T-cell (primary cell): ENCODE results near the gene S100P. TPM values are rescaled to one million over a fixed set of nuclear protein-coding genes. Genes with fewer than 3 reads are reported as not detected.

Experiments used
- ATAC-seq, 4 experiments: fragments of 200-7000 bp in 3 of 4; fragments of 150-1000 bp in 1 of 4; cut with Tn5 transposase; replicated peaks in 1 of 4; 1 replicate in 3 of 4; 2 replicates in 1 of 4; pipeline ENCODE4 v1.10.0; 2021; ENCODE audit warnings: moderate library complexity in 3 of 4, mild to moderate bottlenecking in 2 of 4, moderate number of reproducible peaks in 1 of 4
- CTCF ChIA-PET, 2 donors: fragments of 300-600 bp; sonication (Branson Sonifier 250); formaldehyde crosslinking; loops; one replicate each; lab custom pipeline; 2022; ENCODE audit warnings: antibody characterized with exemption in 2 of 2; lab: Charles Lee
- POLR2A ChIA-PET, 2 donors: fragments of 300-600 bp; sonication (Branson Sonifier 250); formaldehyde crosslinking; loops; one replicate each; lab custom pipeline; 2022; ENCODE audit warnings: antibody characterized with exemption in 2 of 2; lab: Charles Lee
- DNase-seq, 35 experiments: peaks; one replicate each; pipeline versions ENCODE4 v3.0.0 to v3.0.0-alpha.2; 2013 to 2023
- H3K27ac ChIP-seq: one replicate; pipeline ENCODE4 v1.5.1; 2013; ENCODE audit warnings: low read length
- H3K27me3 ChIP-seq, 2 experiments: replicated peaks in 1 of 2; 1 replicate in 1 of 2; 2 replicates in 1 of 2; pipeline versions ENCODE4 v1.6.1 to v1.7.0; 2013; ENCODE audit warnings: low read length in 1 of 2, mixed read lengths in 1 of 2; ENCODE audit not compliant: control insufficient read depth in 2 of 2, insufficient read depth in 2 of 2; ENCODE audit errors: extremely low read depth in 1 of 2
- H3K36me3 ChIP-seq, 2 donors: 1 replicate in 1 of 2; 2 replicates in 1 of 2; pipeline versions ENCODE4 v1.6.1 to v1.7.0; 2013; ENCODE audit warnings: low read length in 1 of 2; ENCODE audit not compliant: control insufficient read depth in 2 of 2, insufficient read depth in 1 of 2; ENCODE audit errors: extremely low read depth in 1 of 2
- H3K4me1 ChIP-seq, 2 experiments: 1 replicate in 1 of 2; 2 replicates in 1 of 2; pipeline versions ENCODE4 v1.6.1 to v1.7.0; 2013; ENCODE audit warnings: low read length in 2 of 2, mixed read lengths in 1 of 2; ENCODE audit not compliant: insufficient read depth in 2 of 2, control insufficient read depth in 1 of 2; ENCODE audit errors: extremely low read depth in 1 of 2
- H3K4me3 ChIP-seq, 2 donors: 1 replicate in 1 of 2; 2 replicates in 1 of 2; pipeline versions ENCODE4 v1.5.1 to v1.7.0; 2013; ENCODE audit warnings: mild to moderate bottlenecking in 2 of 2, low read length in 1 of 2, moderate library complexity in 1 of 2; ENCODE audit not compliant: control insufficient read depth in 1 of 2; ENCODE audit errors: extremely low read depth in 1 of 2
- H3K9me3 ChIP-seq: 2 replicates; pipeline ENCODE4 v1.7.0; 2013
- H3K27ac Mint-ChIP-seq, 2 donors: one replicate each; pipeline ENCODE4 v1.8.0; 2020 to 2021; ENCODE audit warnings: mild to moderate bottlenecking in 2 of 2, mixed read lengths in 2 of 2
- H3K27me3 Mint-ChIP-seq, 2 donors: one replicate each; pipeline ENCODE4 v1.8.0; 2021 to 2022; ENCODE audit warnings: mixed read lengths in 2 of 2
- H3K36me3 Mint-ChIP-seq: one replicate; pipeline ENCODE4 v1.8.0; 2021; ENCODE audit warnings: mixed read lengths
- H3K4me1 Mint-ChIP-seq, 3 donors: one replicate each; pipeline ENCODE4 v1.8.0; 2020 to 2022; ENCODE audit warnings: mixed read lengths in 3 of 3, mild to moderate bottlenecking in 1 of 3
- H3K4me3 Mint-ChIP-seq, 3 donors: one replicate each; pipeline ENCODE4 v1.8.0; 2020 to 2022; ENCODE audit warnings: mild to moderate bottlenecking in 3 of 3, mixed read lengths in 3 of 3, moderate library complexity in 3 of 3
- H3K9me3 Mint-ChIP-seq, 3 donors: one replicate each; pipeline ENCODE4 v1.8.0; 2020 to 2022; ENCODE audit warnings: mixed read lengths in 3 of 3
- WGBS: methylation state at CpG from one replicate; pipeline ENCODE4 v1.1.5; 2013; ENCODE audit warnings: missing lambda C conversion rate; ENCODE audit not compliant: insufficient coverage; 5-methylcytosine and 5-hydroxymethylcytosine counted together
- total RNA-seq, 35 experiments: library from RNA in 6 of 35; stranded (reverse) in 6 of 35; fragments of 120-200 nt in 1 of 35; gene quantifications; one replicate each; pipeline versions ENCODE4 v1.2.1 to v1.2.4 and lab custom pipeline; 2013 to 2026

The S100P gene
- total RNA-seq, 5 donors from 2014 or later (not counting 1 experiment from before 2014, with no cell fraction given): 0.70 to 3.8 (median 1.9) TPM; not detected in 1

GRCh38 chr4:6731780-6732179 lies 38.1 kb downstream of the S100P start:
- Histone ChIP-seq H3K9me3 (no peaks in the 10 kb centered on the region), H3K36me3 (no peaks in the 10 kb centered on the region), H3K4me3 (no peak overlapping the region), H3K27me3 (peaks cover 0 to 10% of the 10 kb centered on the region in 2 experiments), H3K27ac (no peak overlapping the region), H3K4me1 (peaks cover 0 to 17% of the 10 kb centered on the region in 2 experiments)
- WGBS: 89% methylated on average over 6 of the region's 6 CpGs
- ATAC-seq (no peak), DNase-seq (no peak)
- Mint-ChIP-seq H3K27ac (no peak overlapping the region), H3K4me1 (peaks cover 9 to 12% (median 10%) of the 10 kb centered on the region in 3 donors), H3K36me3 (no peaks in the 10 kb centered on the region), H3K27me3 (peaks cover 0 to 1% of the 10 kb centered on the region in 2 donors), H3K4me3 (no peak overlapping the region), H3K9me3 (no peaks in the 10 kb centered on the region)
- ChIA-PET CTCF (no interaction called here), POLR2A (no interaction called here)

GRCh38 chr4:6732441-6733357 lies 39.0 kb downstream of the S100P start:
- H3K27ac Mint-ChIP-seq: no peak overlapping the region

GRCh38 chr4:6733358-6734164 lies 39.9 kb downstream of the S100P start:
- no peaks in the 10 kb centered on the region for H3K36me3 ChIP-seq
- H3K27ac ChIP-seq: no peak overlapping the region
- DNase-seq (no peak), ATAC-seq (no peak)
- no peaks in the 10 kb centered on the region for H3K9me3 ChIP-seq
- H3K27ac Mint-ChIP-seq: no peak overlapping the region
- H3K4me1 ChIP-seq: peaks cover 0 to 2% of the 10 kb centered on the region in 2 experiments
- H3K4me3 Mint-ChIP-seq: no peak overlapping the region
- no peaks in the 10 kb centered on the region for H3K36me3 Mint-ChIP-seq
- no peak overlapping the region for H3K4me3 ChIP-seq
- WGBS: 89% methylated on average over 21 of the region's 27 CpGs
- POLR2A ChIA-PET: no interaction called here
- peaks cover under 1 to 1% (median under 1%) of the 10 kb centered on the region in 3 donors for H3K4me1 Mint-ChIP-seq
- no peaks in the 10 kb centered on the region for H3K9me3 Mint-ChIP-seq
- H3K27me3 Mint-ChIP-seq: peaks cover 0 to 1% of the 10 kb centered on the region in 2 donors
- H3K27me3 ChIP-seq: peaks cover 0 to 10% of the 10 kb centered on the region in 2 experiments
- CTCF ChIA-PET: interaction anchor here in 1 of 2 donors (0.5 to 0.8 kb wide), 2 partner anchors 14 to 15 kb away, joined by 3 read pairs; no protein-coding TSS in a partner anchor

More at GRCh38 chr4:6732441-6733357, 39.0 kb downstream of the S100P start:
- Histone ChIP-seq H3K4me3 (no peak overlapping the region), H3K27me3 (peaks cover 0 to 10% of the 10 kb centered on the region in 2 experiments), H3K27ac (no peak overlapping the region), H3K36me3 (no peaks in the 10 kb centered on the region), H3K4me1 (peaks cover 0 to 11% of the 10 kb centered on the region in 2 experiments), H3K9me3 (no peaks in the 10 kb centered on the region)
- no peaks in the 10 kb centered on the region for H3K9me3 Mint-ChIP-seq
- no peaks in the 10 kb centered on the region for H3K36me3 Mint-ChIP-seq
- WGBS: 77% methylated on average over 17 of the region's 21 CpGs
- ATAC-seq (no peak), DNase-seq (no peak)
- H3K27me3 Mint-ChIP-seq: peaks cover 0 to 1% of the 10 kb centered on the region in 2 donors
- ChIA-PET CTCF (interaction anchor here in 1 of 2 donors (0.5 to 0.8 kb wide), 2 partner anchors 13 to 14 kb away, joined by 3 read pairs; no protein-coding TSS in a partner anchor), POLR2A (no interaction called here)
- no peak overlapping the region for H3K4me3 Mint-ChIP-seq
- peaks cover 9 to 10% (median 10%) of the 10 kb centered on the region in 3 donors for H3K4me1 Mint-ChIP-seq

GRCh38 chr4:6734165-6734786 lies 40.6 kb downstream of the S100P start:
- Mint-ChIP-seq H3K27ac (no peak overlapping the region), H3K4me3 (no peak overlapping the region), H3K4me1 (no peaks in the 10 kb centered on the region), H3K36me3 (no peaks in the 10 kb centered on the region), H3K9me3 (no peaks in the 10 kb centered on the region), H3K27me3 (peaks cover 0 to 1% of the 10 kb centered on the region in 2 donors)
- no peak overlapping the region for H3K4me3 ChIP-seq
- no peak overlapping the region for H3K27ac ChIP-seq
- peaks cover 0 to 10% of the 10 kb centered on the region in 2 experiments for H3K27me3 ChIP-seq
- DNase-seq (no peak), ATAC-seq (no peak)
- no peaks in the 10 kb centered on the region for H3K4me1 ChIP-seq
- 84% methylated on average over 14 of the region's 16 CpGs for WGBS
- CTCF ChIA-PET: no interaction called here
- H3K36me3 ChIP-seq: no peaks in the 10 kb centered on the region
- H3K9me3 ChIP-seq: no peaks in the 10 kb centered on the region
- POLR2A ChIA-PET: no interaction called here

GRCh38 chr4:6739920-6740319 lies 46.2 kb downstream of the S100P start:
- Histone ChIP-seq H3K36me3 (no peaks in the 10 kb centered on the region), H3K27me3 (peaks cover 0 to 4% of the 10 kb centered on the region in 2 experiments), H3K4me1 (no peaks in the 10 kb centered on the region), H3K4me3 (no peak overlapping the region), H3K9me3 (no peaks in the 10 kb centered on the region), H3K27ac (no peak overlapping the region)
- Mint-ChIP-seq H3K4me1 (no peaks in the 10 kb centered on the region), H3K36me3 (no peaks in the 10 kb centered on the region), H3K27me3 (peaks cover 0 to 1% of the 10 kb centered on the region in 2 donors), H3K9me3 (no peaks in the 10 kb centered on the region), H3K4me3 (no peak overlapping the region), H3K27ac (no peak overlapping the region)
- DNase-seq (no peak), ATAC-seq (no peak)
- ChIA-PET CTCF (no interaction called here), POLR2A (no interaction called here)
- no CpG with 5 or more reads among the region's 4 CpGs for WGBS

- WGBS: 94% methylated on average over 8 of the region's 8 CpGs
- H3K4me1 ChIP-seq: no peaks in the 10 kb centered on the region
- no peak overlapping the region for H3K4me3 Mint-ChIP-seq
- ATAC-seq: no peak
- H3K36me3 Mint-ChIP-seq: no peaks in the 10 kb centered on the region
- no peaks in the 10 kb centered on the region for H3K9me3 ChIP-seq
- no peaks in the 10 kb centered on the region for H3K9me3 Mint-ChIP-seq
- no peak for DNase-seq
- H3K27me3 ChIP-seq: peaks cover 0 to 4% of the 10 kb centered on the region in 2 experiments
- H3K36me3 ChIP-seq: no peaks in the 10 kb centered on the region
- no peak overlapping the region for H3K4me3 ChIP-seq
- no peaks in the 10 kb centered on the region for H3K4me1 Mint-ChIP-seq
- POLR2A ChIA-PET: no interaction called here
- peaks cover 0 to 1% of the 10 kb centered on the region in 2 donors for H3K27me3 Mint-ChIP-seq
- no peak overlapping the region for H3K27ac Mint-ChIP-seq
- CTCF ChIA-PET: no interaction called here
- no peak overlapping the region for H3K27ac ChIP-seq
Measured at GRCh38 chr4:6740347-6740746, 46.7 kb downstream of the S100P start.
